A673 (cell line): ENCODE results near the gene VWA8.

Source experiments
- CTCF ChIP-seq: fragments of 300-800, 200-600 bp; sonication (generic); conservative IDR thresholded peaks from 2 replicates; pipeline ENCODE4 v1.5.1; 2017; ENCODE audit warnings: low read depth, mild to moderate bottlenecking, antibody characterized with exemption, low read length, moderate library complexity, mixed read lengths
- EZH2 ChIP-seq: fragments of 200-600 bp; sonication (generic); IDR thresholded peaks from 2 replicates; pipeline ENCODE4 v1.6.1; 2017; ENCODE audit warnings: borderline replicate concordance, low read depth, mild to moderate bottlenecking, mixed read lengths, antibody characterized with exemption, low read length; ENCODE audit not compliant: poor library complexity, severe bottlenecking

- no peak for TF ChIP-seq CTCF
- no peak for TF ChIP-seq EZH2
Measured at GRCh38 chr13:41822560-41822959, 138.3 kb downstream of the VWA8 start.
